ENCODE results near the gene IDH1. TPM values are rescaled to one million over a fixed set of nuclear protein-coding genes. Genes with fewer than 3 reads are reported as not detected.

IDH1 gene
- total and polyA plus RNA-seq, 2 of the 13 experiments (the other 11 are each of a cell fraction or from before 2014, with no cell fraction given), result 312 to 1,077 TPM

GRCh38 chr2:208254871-208255556 lies at the start of gene IDH1 (continued):
- TF ChIP-seq, protein P1, sequence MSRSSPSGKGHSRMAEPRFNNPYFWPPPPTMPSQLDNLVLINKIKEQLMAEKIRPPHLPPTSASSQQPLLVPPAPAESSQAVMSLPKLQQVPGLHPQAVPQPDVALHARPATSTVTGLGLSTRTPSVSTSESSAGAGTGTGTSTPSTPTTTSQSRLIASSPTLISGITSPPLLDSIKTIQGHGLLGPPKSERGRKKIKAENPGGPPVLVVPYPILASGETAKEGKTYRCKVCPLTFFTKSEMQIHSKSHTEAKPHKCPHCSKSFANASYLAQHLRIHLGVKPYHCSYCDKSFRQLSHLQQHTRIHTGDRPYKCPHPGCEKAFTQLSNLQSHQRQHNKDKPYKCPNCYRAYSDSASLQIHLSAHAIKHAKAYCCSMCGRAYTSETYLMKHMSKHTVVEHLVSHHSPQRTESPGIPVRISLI (CRISPR knock-in tag; IDR thresholded peaks at IDR 0.05; ENCODE audit: borderline replicate concordance), result no peak
- no peak; the same call in 1 of the 2 replicates for TF ChIP-seq ZNF737 (CRISPR knock-in tag; IDR thresholded peaks at IDR 0.05; ENCODE audit: borderline replicate concordance)
- no peak for TF ChIP-seq ZNF816 (CRISPR knock-in tag; IDR thresholded peaks at IDR 0.05; ENCODE audit: borderline replicate concordance)
- TF ChIP-seq ZNF10 (CRISPR knock-in tag; IDR thresholded peaks at IDR 0.05; ENCODE audit: borderline replicate concordance, low read depth), result no peak
- no peak for TF ChIP-seq BHLHE40 (IDR thresholded peaks at IDR 0.05; ENCODE audit: low read length)
- TF ChIP-seq FOXK2 (IDR thresholded peaks at IDR 0.05), result no peak
- TF ChIP-seq ZNF124 (CRISPR knock-in tag; IDR thresholded peaks at IDR 0.05), result peak; percentile 78; the same call in 1 of the 2 replicates
- peak; percentile 80; the same call in 1 of the 2 replicates for TF ChIP-seq ZSCAN20 (CRISPR knock-in tag; IDR thresholded peaks at IDR 0.05; ENCODE audit: borderline replicate concordance)
- TF ChIP-seq, protein P2, sequence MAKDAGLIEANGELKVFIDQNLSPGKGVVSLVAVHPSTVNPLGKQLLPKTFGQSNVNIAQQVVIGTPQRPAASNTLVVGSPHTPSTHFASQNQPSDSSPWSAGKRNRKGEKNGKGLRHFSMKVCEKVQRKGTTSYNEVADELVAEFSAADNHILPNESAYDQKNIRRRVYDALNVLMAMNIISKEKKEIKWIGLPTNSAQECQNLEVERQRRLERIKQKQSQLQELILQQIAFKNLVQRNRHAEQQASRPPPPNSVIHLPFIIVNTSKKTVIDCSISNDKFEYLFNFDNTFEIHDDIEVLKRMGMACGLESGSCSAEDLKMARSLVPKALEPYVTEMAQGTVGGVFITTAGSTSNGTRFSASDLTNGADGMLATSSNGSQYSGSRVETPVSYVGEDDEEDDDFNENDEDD (CRISPR knock-in tag; IDR thresholded peaks at IDR 0.05; ENCODE audit: borderline replicate concordance), result 0 out of 2 replicates have a peak, but pooled peaks have one; percentile 23
- 0 out of 2 replicates have a peak, but pooled peaks have one; percentile 24 for TF ChIP-seq HCFC1 (IDR thresholded peaks at IDR 0.05; ENCODE audit: low read depth, low read length)
- TF ChIP-seq ZBTB33 (CRISPR knock-in tag; IDR thresholded peaks at IDR 0.05), result no peak; the same call in 1 of the 2 replicates
- TF ChIP-seq GLMP (CRISPR knock-in tag; IDR thresholded peaks at IDR 0.05; ENCODE audit: borderline replicate concordance), result no peak
- no peak for TF ChIP-seq ATF5 (CRISPR knock-in tag; IDR thresholded peaks at IDR 0.05; ENCODE audit: low read depth)
